ENCODE measurements around the gene ANXA9. TPM values are rescaled to one million over a fixed set of nuclear protein-coding genes. Genes with fewer than 3 reads are reported as not detected.
A peak's percentile ranks its signal among the peaks of the same experiment; 100 is the strongest.

Gene ANXA9
- total RNA-seq, 1 donor from 2014 or later, result 0.26 TPM

DNA sequence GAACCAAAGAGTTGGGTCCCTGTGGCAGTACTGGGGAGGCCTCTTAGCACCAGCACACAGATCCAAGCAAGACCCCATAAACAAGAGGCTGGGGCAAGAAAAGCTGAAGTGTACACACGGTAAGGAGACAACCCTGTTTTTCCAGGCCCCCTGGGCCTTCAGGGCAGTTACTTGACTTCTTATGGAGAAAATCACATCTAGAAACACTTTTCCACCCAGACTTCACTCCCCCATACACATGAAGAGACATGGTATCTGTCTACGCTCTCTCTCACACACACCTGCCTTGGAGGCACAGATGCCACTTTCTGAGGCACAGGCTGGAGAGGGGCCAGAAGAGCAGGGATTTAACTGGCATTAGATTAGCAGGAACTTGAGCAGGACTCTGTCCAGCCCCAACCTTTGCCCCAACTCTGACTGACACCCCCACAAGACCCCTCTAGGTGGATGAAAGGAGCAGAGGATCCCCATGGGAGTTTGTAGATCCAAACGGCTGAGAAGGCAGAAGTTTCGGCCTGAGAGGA, 9.6 kb upstream of the ANXA9 start:
- DNase-seq (ENCODE audit: low read depth) (no peak), FAIRE-seq (no peak)
- no peaks in the 10 kb centered on the region for H3K27me3 ChIP-seq (ENCODE audit: control insufficient read depth, insufficient read depth, low read length)
- no peak overlapping the region for H3K4me3 ChIP-seq (ENCODE audit: low read depth, low read length)
- TF ChIP-seq, protein P1, sequence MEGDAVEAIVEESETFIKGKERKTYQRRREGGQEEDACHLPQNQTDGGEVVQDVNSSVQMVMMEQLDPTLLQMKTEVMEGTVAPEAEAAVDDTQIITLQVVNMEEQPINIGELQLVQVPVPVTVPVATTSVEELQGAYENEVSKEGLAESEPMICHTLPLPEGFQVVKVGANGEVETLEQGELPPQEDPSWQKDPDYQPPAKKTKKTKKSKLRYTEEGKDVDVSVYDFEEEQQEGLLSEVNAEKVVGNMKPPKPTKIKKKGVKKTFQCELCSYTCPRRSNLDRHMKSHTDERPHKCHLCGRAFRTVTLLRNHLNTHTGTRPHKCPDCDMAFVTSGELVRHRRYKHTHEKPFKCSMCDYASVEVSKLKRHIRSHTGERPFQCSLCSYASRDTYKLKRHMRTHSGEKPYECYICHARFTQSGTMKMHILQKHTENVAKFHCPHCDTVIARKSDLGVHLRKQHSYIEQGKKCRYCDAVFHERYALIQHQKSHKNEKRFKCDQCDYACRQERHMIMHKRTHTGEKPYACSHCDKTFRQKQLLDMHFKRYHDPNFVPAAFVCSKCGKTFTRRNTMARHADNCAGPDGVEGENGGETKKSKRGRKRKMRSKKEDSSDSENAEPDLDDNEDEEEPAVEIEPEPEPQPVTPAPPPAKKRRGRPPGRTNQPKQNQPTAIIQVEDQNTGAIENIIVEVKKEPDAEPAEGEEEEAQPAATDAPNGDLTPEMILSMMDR (IDR thresholded peaks at IDR 0.05; ENCODE audit: insufficient read depth, low read length, severe bottlenecking), result no peak
- H3K36me3 ChIP-seq (ENCODE audit: control insufficient read depth, insufficient read depth, low read length), result peaks cover 13% of the 10 kb centered on the region

DNA sequence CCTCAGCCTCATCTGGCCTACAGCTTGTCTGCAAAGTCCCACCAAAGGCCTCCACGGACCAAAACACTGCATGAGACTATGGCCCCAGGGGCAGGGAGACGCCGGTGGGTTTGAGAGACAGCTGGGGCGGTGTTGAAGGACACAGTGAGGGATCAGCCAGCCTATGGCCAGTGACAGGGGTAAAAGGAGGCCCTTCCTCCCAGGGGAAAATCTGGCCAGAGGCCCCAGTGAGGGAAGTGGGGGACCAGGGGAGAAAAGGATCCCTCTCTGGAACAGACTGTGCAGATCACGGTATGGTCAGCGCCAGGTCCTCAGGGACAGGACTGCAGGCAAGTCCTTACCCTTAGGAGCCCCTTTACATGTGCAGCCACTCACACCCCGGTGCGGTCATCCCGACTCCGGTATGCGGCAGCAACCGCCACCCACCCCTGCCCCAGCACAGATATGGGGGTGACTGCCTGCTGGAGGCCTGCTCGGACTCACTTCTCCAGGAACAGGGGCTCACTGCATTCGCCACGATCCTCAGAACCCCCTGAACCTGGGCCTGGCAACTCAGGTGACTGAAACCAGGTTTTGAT, 8.7 kb upstream of the ANXA9 start:
- DNase-seq (ENCODE audit: low read depth), result no peak
- peaks cover 5% of the 10 kb centered on the region for H3K36me3 ChIP-seq (ENCODE audit: control insufficient read depth, insufficient read depth, low read length)
- TF ChIP-seq, protein P1 (IDR thresholded peaks at IDR 0.05; ENCODE audit: insufficient read depth, low read length, severe bottlenecking), result no peak
- FAIRE-seq, result no peak
- peak overlapping the region; percentile 79 for H3K4me3 ChIP-seq (ENCODE audit: low read depth, low read length)
- no peaks in the 10 kb centered on the region for H3K27me3 ChIP-seq (ENCODE audit: control insufficient read depth, insufficient read depth, low read length)

DNA sequence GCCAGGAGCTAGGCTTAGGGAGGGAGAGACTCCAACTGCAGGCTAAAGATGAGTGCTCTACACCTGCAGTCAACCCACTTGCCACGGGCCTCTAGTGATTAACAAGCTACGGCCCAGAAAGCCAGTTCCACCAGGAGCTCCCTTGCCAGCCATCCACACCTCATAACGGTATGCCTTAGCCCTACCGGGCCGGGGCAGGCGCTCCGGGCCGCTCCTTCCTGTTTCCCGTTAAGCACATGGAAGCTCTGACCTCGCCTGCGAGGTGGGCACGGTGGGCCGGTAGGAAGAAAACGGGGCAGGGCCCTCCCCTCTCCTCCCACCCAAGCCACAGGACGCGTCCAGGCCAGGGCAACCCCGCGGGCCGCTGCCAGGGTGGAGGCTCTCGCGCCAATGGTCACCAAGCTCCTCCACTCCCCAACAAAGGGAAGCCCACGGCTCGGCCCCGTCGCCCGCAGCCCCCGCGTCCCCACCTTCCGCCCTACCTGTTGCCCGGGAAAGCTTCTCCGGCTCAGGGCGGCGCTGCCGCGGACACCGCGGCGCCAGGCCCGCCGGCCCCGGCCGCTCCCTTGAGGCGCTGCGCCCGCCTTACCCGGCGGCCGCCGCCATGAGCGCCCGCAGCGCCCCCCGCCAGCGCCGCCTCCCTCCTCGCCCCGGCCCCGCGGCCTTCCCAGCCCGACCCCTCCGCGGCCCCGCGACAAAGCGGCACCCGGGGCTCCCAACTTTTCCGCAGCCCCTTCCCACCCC, 8.1 kb upstream of the ANXA9 start:
- no peak for FAIRE-seq
- Histone ChIP-seq H3K36me3 (ENCODE audit: control insufficient read depth, insufficient read depth, low read length) (no peaks in the 10 kb centered on the region), H3K27me3 (ENCODE audit: control insufficient read depth, insufficient read depth, low read length) (no peaks in the 10 kb centered on the region), H3K4me3 (ENCODE audit: low read depth, low read length) (peak overlapping the region; percentile 79)
- TF ChIP-seq, protein P1 (IDR thresholded peaks at IDR 0.05; ENCODE audit: insufficient read depth, low read length, severe bottlenecking), result no peak
- peak; percentile 27 for DNase-seq (ENCODE audit: low read depth)

DNA sequence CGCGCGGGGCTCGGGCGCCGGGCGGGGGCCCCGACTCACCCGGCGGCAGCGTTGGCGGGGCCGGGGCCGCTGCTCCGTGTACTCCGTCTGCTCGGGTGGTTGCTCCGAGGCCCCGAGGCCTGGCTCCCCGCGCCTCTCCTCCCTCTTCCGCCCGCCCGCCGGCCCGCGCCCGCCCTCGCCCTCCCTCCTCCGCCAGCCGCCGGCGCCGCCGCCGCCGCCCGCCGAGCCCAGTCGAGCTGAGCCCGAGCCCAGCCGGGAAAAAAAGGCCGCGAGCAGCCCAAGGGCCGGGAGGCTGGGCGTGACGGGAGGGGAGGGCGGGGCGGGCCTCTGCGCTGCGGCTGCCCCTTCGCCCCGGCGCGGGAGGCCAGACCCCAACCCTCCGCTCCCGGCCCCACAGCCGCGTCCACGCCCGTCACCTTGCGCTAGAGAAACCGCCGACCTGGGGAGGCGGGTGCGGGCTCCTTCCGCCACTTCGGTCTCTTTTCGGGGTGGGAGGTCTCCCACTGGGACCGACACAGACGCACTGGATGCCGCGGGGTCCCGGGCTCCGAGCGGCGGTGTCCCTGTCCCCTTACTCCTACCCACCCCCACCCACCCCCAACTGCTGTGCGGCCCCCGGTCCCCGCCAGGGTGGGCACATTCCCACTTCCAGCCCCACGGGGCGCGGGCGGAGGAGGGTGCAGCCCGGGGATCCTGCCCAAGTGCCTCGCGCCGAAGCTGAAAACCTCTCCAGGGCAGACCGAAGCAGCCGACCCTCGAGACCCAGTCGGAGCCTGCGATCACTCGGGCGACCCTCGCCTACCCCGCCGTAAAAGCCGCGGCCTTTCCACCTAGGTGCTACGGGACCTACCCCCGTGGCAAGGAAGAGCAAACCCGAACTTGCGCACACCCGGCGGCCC, 7.3 kb upstream of the ANXA9 start, which contains the start of gene CERS2:
Gene CERS2, minus strand, starts transcription at position 256 of the 899 bp plus-strand sequence. CDS start 5,745 bp downstream, outside the sequence.
- H3K4me3 ChIP-seq (ENCODE audit: low read depth, low read length), result peak within 1 kb of the TSS; percentile 79
- TF ChIP-seq, protein P1 (IDR thresholded peaks at IDR 0.05; ENCODE audit: insufficient read depth, low read length, severe bottlenecking), result no peak
- no peaks in the 10 kb centered on the region for H3K27me3 ChIP-seq (ENCODE audit: control insufficient read depth, insufficient read depth, low read length)
- no peaks in the 10 kb centered on the region for H3K36me3 ChIP-seq (ENCODE audit: control insufficient read depth, insufficient read depth, low read length)
- no peak for FAIRE-seq
- peak; percentile 36 for DNase-seq (ENCODE audit: low read depth)

DNA sequence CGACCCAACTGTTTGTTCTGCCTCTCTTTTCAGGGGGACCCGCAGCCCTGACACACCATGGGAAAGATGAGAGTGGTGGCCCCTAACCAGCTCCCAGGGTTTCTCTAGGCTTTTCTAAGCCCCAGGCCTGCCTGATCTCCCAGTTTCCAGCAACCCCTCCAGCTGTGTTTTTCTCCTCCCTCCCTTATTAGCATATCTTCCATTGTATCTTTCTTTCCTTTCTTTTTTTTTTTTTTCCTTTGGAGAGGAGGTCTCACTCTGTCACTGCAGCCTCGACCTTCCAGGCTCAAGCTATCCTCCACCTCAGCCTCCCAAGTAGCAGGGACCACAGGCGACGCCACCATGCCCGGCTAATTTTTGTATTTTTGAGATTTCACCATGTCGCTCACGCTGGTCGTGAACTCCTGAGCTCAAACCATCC, 5.7 kb upstream of the ANXA9 start:
- Histone ChIP-seq H3K36me3 (ENCODE audit: control insufficient read depth, insufficient read depth, low read length) (no peaks in the 10 kb centered on the region), H3K27me3 (ENCODE audit: control insufficient read depth, insufficient read depth, low read length) (no peaks in the 10 kb centered on the region), H3K4me3 (ENCODE audit: low read depth, low read length) (no peak overlapping the region)
- no peak for FAIRE-seq
- TF ChIP-seq, protein P1 (IDR thresholded peaks at IDR 0.05; ENCODE audit: insufficient read depth, low read length, severe bottlenecking), result no peak
- no peak for DNase-seq (ENCODE audit: low read depth)
